IPS-NIHi7 (cell line): ENCODE measurements around the gene CD44.

ENCODE experiments used
- DNase-seq: peaks from one replicate; pipeline ENCODE4 v3.0.0; 2012; ENCODE audit warnings: mixed read lengths; ENCODE audit errors: extremely low spot score

Gene CD44

GRCh38 chr11:35112056-35112845, 26.7 kb upstream of the CD44 start:
- DNase-seq = no peak

- DNase-seq = no peak
These were observed 26.2 kb upstream of the CD44 start for GRCh38 chr11:35112846-35113105.

- no peak for DNase-seq
These were observed 23.9 kb upstream of the CD44 start for GRCh38 chr11:35114906-35115687.

- DNase-seq = no peak
These were observed 23.3 kb upstream of the CD44 start for GRCh38 chr11:35115688-35116030.

- DNase-seq = no peak
These were observed 22.7 kb upstream of the CD44 start for GRCh38 chr11:35116245-35116644.

GRCh38 chr11:35116762-35117640, 22.0 kb upstream of the CD44 start:
- no peak for DNase-seq

GRCh38 chr11:35118906-35119305, 20.1 kb upstream of the CD44 start:
- no peak for DNase-seq

GRCh38 chr11:35121326-35121865, 17.6 kb upstream of the CD44 start:
- DNase-seq = no peak

- no peak for DNase-seq
These were observed 16.7 kb upstream of the CD44 start for GRCh38 chr11:35122308-35122707.

GRCh38 chr11:35126000-35126878, 12.7 kb upstream of the CD44 start:
- no peak for DNase-seq

GRCh38 chr11:35126879-35127581, 11.9 kb upstream of the CD44 start:
- DNase-seq = no peak

GRCh38 chr11:35127619-35128018, 11.4 kb upstream of the CD44 start:
- no peak for DNase-seq

- no peak for DNase-seq
These were observed 7.9 kb upstream of the CD44 start for GRCh38 chr11:35131094-35131493.

GRCh38 chr11:35131886-35132285, 7.1 kb upstream of the CD44 start:
- DNase-seq = no peak

- no peak for DNase-seq
These were observed 5.3 kb upstream of the CD44 start for GRCh38 chr11:35133656-35134055.

GRCh38 chr11:35134403-35135148, 4.4 kb upstream of the CD44 start:
- DNase-seq = no peak

- no peak for DNase-seq
These were observed 3.7 kb upstream of the CD44 start for GRCh38 chr11:35135222-35135621.

- no peak for DNase-seq
These were observed 2.7 kb upstream of the CD44 start for GRCh38 chr11:35136311-35136710.

GRCh38 chr11:35138058-35138457, 913 bp upstream of the CD44 start:
- DNase-seq = no peak

GRCh38 chr11:35138606-35138942, 397 bp upstream of the CD44 start:
- no peak for DNase-seq
